Adipocyte (in vitro differentiated cells): Measurements from ENCODE around the gene NABP2.

Experiments used
- DNase-seq: peaks from one replicate; pipeline ENCODE4 v3.0.0-alpha.2; 2015; ENCODE audit warnings: low read depth
- H3K27me3 ChIP-seq: replicated peaks from 2 replicates; pipeline ENCODE4 v1.7.0; 2013; ENCODE audit warnings: mild to moderate bottlenecking, low read length, moderate library complexity; ENCODE audit not compliant: control insufficient read depth, insufficient read depth
- H3K36me3 ChIP-seq: 2 replicates; pipeline ENCODE4 v1.7.0; 2013; ENCODE audit warnings: low read length, mild to moderate bottlenecking, moderate library complexity; ENCODE audit not compliant: control insufficient read depth, insufficient read depth, severe bottlenecking
- H3K4me1 ChIP-seq: 2 replicates; pipeline ENCODE4 v1.7.0; 2013; ENCODE audit warnings: mild to moderate bottlenecking, low read length, moderate library complexity; ENCODE audit not compliant: control insufficient read depth, insufficient read depth
- H3K4me3 ChIP-seq: 2 replicates; pipeline ENCODE4 v1.7.0; 2013; ENCODE audit warnings: mild to moderate bottlenecking, low read length, moderate library complexity
- H3K9ac ChIP-seq: 2 replicates; pipeline ENCODE4 v1.7.0; 2013; ENCODE audit warnings: mild to moderate bottlenecking, low read length, moderate library complexity
- H3K9me3 ChIP-seq: 2 replicates; pipeline ENCODE4 v1.7.0; 2013; ENCODE audit warnings: mild to moderate bottlenecking, low read length, moderate library complexity; ENCODE audit not compliant: control insufficient read depth

NABP2 gene

DNA sequence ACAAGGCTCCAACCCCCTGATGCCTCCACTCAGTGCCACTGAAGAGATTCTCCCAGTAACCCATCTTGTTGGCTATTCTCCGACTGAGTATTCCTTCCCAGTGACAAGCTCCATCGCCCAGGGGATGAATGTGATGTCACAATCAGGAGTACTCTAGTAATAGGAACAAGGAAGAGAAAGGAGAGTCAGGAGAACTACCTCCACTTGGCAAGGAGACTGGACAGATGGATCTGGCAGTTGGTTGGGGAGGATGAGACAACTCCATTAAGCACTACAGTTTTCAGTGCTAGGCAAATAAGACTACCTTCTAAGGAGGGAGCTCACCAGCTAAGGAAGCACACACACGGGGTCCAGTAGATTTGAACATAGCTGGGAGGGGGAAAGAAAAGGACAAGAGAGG is 7.7 kb upstream of the NABP2 start:
- no peak overlapping the region for H3K9ac ChIP-seq
- no peaks in the 10 kb centered on the region for H3K9me3 ChIP-seq
- no peak for DNase-seq
- H3K36me3 ChIP-seq, result peaks cover 48% of the 10 kb centered on the region
- H3K4me1 ChIP-seq, result peaks cover 14% of the 10 kb centered on the region
- H3K4me3 ChIP-seq, result no peak overlapping the region
- no peaks in the 10 kb centered on the region for H3K27me3 ChIP-seq

- H3K36me3 ChIP-seq, result peaks cover 14% of the 10 kb centered on the region
- no peaks in the 10 kb centered on the region for H3K27me3 ChIP-seq
- peak overlapping the region; percentile 95 for H3K4me3 ChIP-seq
- H3K9ac ChIP-seq, result peak overlapping the region; percentile 98
- H3K4me1 ChIP-seq, result peaks cover 28% of the 10 kb centered on the region
- no peak for DNase-seq
- H3K9me3 ChIP-seq, result no peaks in the 10 kb centered on the region
These were observed 4.3 kb upstream of the NABP2 start for GRCh38 chr12:56219840-56220239.

DNA sequence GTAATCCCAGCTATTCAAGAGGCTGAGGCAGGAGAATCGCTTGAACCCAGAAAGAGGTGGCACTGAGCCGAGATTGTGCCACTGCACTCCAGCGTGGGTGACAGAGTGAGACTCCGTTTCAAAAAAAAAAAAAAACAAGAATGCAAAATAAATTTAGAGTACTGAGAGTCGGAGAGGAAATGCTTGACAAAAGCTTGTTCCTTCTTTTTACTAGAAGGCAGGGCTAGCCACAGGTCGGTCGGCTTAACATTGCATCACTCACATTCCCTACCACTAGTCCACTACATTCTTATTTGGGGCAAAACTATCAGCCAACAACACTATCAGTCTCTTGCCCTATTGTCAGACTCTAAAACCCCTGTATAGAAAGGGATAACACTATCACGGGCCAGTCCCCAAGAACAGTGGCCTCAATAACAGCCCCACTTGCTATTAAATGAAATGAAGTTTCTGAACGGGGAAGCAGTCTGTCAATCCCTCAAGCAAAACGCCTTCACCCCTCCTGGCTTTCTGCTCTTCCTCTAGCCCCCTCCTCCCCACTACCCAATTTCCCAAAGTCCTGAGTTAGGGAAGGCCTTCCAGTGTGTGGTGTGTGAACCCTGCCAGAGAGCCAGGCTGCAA is 3.4 kb upstream of the NABP2 start:
- H3K4me1 ChIP-seq, result peaks cover 24% of the 10 kb centered on the region
- H3K9ac ChIP-seq, result peak overlapping the region; percentile 98
- peak overlapping the region; percentile 95 for H3K4me3 ChIP-seq
- no peaks in the 10 kb centered on the region for H3K9me3 ChIP-seq
- DNase-seq, result peak; percentile 79
- H3K27me3 ChIP-seq, result no peaks in the 10 kb centered on the region
- H3K36me3 ChIP-seq, result peaks cover 9% of the 10 kb centered on the region

- peak; percentile 94 for DNase-seq
These were observed 2.8 kb upstream of the NABP2 start for GRCh38 chr12:56221232-56221756.

DNA sequence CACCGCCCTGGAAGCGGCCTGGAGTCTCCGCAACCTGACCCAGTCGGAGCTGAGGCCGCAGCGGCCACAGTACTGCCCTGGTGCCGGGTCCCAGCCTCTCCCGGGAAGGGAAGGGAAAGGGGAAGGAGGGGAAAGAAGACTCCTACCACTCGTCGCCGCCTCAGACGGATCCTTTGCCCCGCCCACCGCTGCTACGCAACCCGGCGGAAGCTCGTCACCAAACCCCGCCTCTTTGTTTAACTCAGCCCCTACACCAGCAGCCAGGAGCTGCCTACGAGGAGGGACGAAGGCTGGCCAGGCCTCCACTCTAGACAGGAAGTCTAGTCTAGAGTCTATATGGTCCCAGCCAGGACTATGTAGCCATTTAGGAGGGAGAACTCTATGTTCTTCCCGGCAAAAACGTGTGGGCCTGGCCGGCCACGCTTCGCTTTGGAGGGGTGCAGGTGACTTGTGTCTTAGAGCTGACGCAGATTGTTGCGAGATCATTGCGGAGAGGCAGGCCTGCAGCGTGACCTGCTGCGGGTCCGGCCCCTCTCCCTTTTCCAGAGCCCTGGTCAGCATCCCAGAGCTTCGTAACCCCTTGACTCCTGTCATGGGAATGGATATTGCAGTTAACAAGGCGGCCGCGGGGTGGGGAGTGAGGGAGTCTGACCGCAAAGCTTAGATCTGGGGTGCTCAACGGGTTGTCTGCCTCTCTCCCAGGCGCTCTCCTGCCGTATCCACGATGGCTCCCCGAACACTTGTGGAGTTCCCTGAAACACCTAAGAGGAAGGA is 2.2 kb upstream of the NABP2 start, which contains the start of gene RNF41:
Gene RNF41, minus strand, starts transcription at position 166 of the 774 bp plus-strand sequence. CDS start 7,875 bp downstream, outside the sequence.
- H3K4me3 ChIP-seq, result peak within 1 kb of the TSS; percentile 95
- peak; percentile 99 for DNase-seq
- peak within 1 kb of the TSS; percentile 98 for H3K9ac ChIP-seq
- H3K36me3 ChIP-seq, result no peaks in the 10 kb centered on the region
- H3K4me1 ChIP-seq, result peaks cover 24% of the 10 kb centered on the region
- no peaks in the 10 kb centered on the region for H3K9me3 ChIP-seq
- H3K27me3 ChIP-seq, result no peaks in the 10 kb centered on the region

More at GRCh38 chr12:56221232-56221756, 2.8 kb upstream of the NABP2 start:
- H3K27me3 ChIP-seq, result no peaks in the 10 kb centered on the region
- peak overlapping the region; percentile 95 for H3K4me3 ChIP-seq
- peaks cover 24% of the 10 kb centered on the region for H3K4me1 ChIP-seq
- H3K36me3 ChIP-seq, result peaks cover 4% of the 10 kb centered on the region
- H3K9me3 ChIP-seq, result no peaks in the 10 kb centered on the region
- peak overlapping the region; percentile 98 for H3K9ac ChIP-seq

GRCh38 chr12:56222531-56222895 is 1.6 kb upstream of the NABP2 start:
- H3K9ac ChIP-seq, result peak overlapping the region; percentile 98
- peak overlapping the region; percentile 95 for H3K4me3 ChIP-seq
- no peaks in the 10 kb centered on the region for H3K9me3 ChIP-seq
- H3K27me3 ChIP-seq, result no peaks in the 10 kb centered on the region
- DNase-seq, result no peak
- H3K4me1 ChIP-seq, result peaks cover 24% of the 10 kb centered on the region
- no peaks in the 10 kb centered on the region for H3K36me3 ChIP-seq

- Histone ChIP-seq H3K9ac (peak overlapping the region; percentile 86), H3K36me3 (no peaks in the 10 kb centered on the region), H3K9me3 (no peaks in the 10 kb centered on the region), H3K4me1 (peaks cover 24% of the 10 kb centered on the region), H3K27me3 (no peaks in the 10 kb centered on the region), H3K4me3 (peak overlapping the region; percentile 85)
- no peak for DNase-seq
These were observed 506 bp upstream of the NABP2 start for GRCh38 chr12:56223571-56224101.

- DNase-seq, result no peak
These were observed 812 bp downstream of the NABP2 start for GRCh38 chr12:56224954-56225353.

GRCh38 chr12:56229082-56229481 is 4.9 kb downstream of the NABP2 start:
- DNase-seq, result no peak
- H3K9me3 ChIP-seq, result no peaks in the 10 kb centered on the region
- no peak overlapping the region for H3K9ac ChIP-seq
- H3K36me3 ChIP-seq, result no peaks in the 10 kb centered on the region
- H3K27me3 ChIP-seq, result no peaks in the 10 kb centered on the region
- no peaks in the 10 kb centered on the region for H3K4me1 ChIP-seq
- H3K4me3 ChIP-seq, result no peak overlapping the region

More at GRCh38 chr12:56224954-56225353, 812 bp downstream of the NABP2 start:
- Histone ChIP-seq H3K4me1 (peaks cover 23% of the 10 kb centered on the region), H3K9ac (peak overlapping the region; percentile 86), H3K4me3 (peak overlapping the region; percentile 85), H3K9me3 (no peaks in the 10 kb centered on the region), H3K36me3 (no peaks in the 10 kb centered on the region), H3K27me3 (no peaks in the 10 kb centered on the region)

DNA sequence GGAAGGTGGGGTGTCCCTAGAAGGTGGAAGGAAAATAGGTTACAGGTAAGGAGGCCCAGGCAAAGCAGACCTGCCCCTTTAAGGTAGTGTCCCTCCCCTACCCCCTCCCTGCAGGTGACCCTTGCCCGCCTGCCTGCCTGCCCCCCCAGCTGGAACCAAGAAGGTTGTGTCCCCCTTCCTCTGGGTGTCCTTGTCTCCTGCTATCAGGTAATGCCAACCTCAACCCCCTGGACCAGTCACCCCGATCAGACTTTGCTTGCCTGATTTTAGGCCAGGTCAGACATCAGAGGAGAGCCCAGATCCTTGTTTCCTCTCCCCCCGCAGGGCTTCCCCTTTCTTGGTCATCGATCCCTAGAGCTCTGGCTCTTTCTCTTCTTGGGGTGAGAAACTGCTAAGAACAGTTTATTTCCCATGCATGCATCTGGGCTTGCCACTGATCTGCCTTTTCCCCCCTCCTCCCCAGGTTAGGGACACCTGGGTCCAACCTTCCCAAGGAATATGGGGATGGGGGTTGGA is 5.8 kb downstream of the NABP2 start, which contains the start of gene SLC39A5:
Gene SLC39A5, plus strand, starts transcription at position 136 of the 516 bp plus-strand sequence. CDS start 1,224 bp downstream, outside the sequence.
- Histone ChIP-seq H3K27me3 (no peaks in the 10 kb centered on the region), H3K4me1 (no peaks in the 10 kb centered on the region), H3K4me3 (no peak within 1 kb of the TSS), H3K9me3 (no peaks in the 10 kb centered on the region), H3K9ac (no peak within 1 kb of the TSS), H3K36me3 (no peaks in the 10 kb centered on the region)
- no peak for DNase-seq
